Measurements from ENCODE around the gene CASR. TPM values are rescaled to one million over a fixed set of nuclear protein-coding genes. Genes with fewer than 3 reads are reported as not detected.

CASR gene
- total RNA-seq, 1 experiment from 2014 or later: 0.02 TPM

GRCh38 chr3:122331886-122332285 is 148.4 kb downstream of the CASR start:
- no peak overlapping the region for H4K5ac ChIP-seq (ENCODE audit: insufficient read length, low read depth, low read length)
- H3K79me2 ChIP-seq (ENCODE audit: insufficient read depth, low read length): no peaks in the 10 kb centered on the region
- H3K36me3 Mint-ChIP-seq (ENCODE audit: insufficient read depth in 1 of 3, low read depth in 3 of 3): no peaks in the 10 kb centered on the region
- no peaks in the 10 kb centered on the region for H3K79me1 ChIP-seq (ENCODE audit: insufficient read depth, low read depth, low read length, poor library complexity, severe bottlenecking)
- H3K4me2 ChIP-seq (ENCODE audit: insufficient read depth, insufficient read length, low read length): no peak overlapping the region
- H2AFZ ChIP-seq (ENCODE audit: low read length): no peak overlapping the region
- DNase-seq: no peak
- no peaks in the 10 kb centered on the region for H3K9me3 Mint-ChIP-seq
- no peak overlapping the region for H3K27ac ChIP-seq (ENCODE audit: insufficient read length, low read depth, low read length)
- no peak overlapping the region for H2BK15ac ChIP-seq (ENCODE audit: low read depth, low read length)
- no peak overlapping the region for H3K18ac ChIP-seq (ENCODE audit: insufficient read length, low read depth, low read length)
- peaks cover 2% of the 10 kb centered on the region for H3K27me3 Mint-ChIP-seq (ENCODE audit: low read depth)
- H3K4ac ChIP-seq (ENCODE audit: low read depth, low read length): no peak overlapping the region
- no peak overlapping the region for H4K8ac ChIP-seq (replicated peaks; ENCODE audit: insufficient read length, low read depth, low read length)
- H2AK5ac ChIP-seq (ENCODE audit: insufficient read length, low read length): no peak overlapping the region
- H4K91ac ChIP-seq (ENCODE audit: insufficient read length, low read depth, low read length): no peak overlapping the region
- no peaks in the 10 kb centered on the region for H3K4me1 ChIP-seq (ENCODE audit: insufficient read depth, low read length)
- H3K4me1 Mint-ChIP-seq: 0 out of 4 replicates have a peak, but pooled peaks cover 0 to 2% of the 10 kb centered on the region in 2 experiments
- no peak overlapping the region for H2BK12ac ChIP-seq (ENCODE audit: insufficient read length, low read depth, low read length)
- H3K9ac ChIP-seq (ENCODE audit: extremely low read depth, insufficient read length, low read length): no peak overlapping the region
- H3K9me3 ChIP-seq (ENCODE audit: control insufficient read depth, low read depth, low read length): no peaks in the 10 kb centered on the region
- no CpG with 5 or more reads among the region's 4 CpGs for WGBS (ENCODE audit: extremely low coverage, insufficient read length, low lambda C conversion rate)
- H3T11ph ChIP-seq (ENCODE audit: low read length): no peak overlapping the region
- no peak overlapping the region for H2BK5ac ChIP-seq (ENCODE audit: insufficient read length, low read length)
- no peak overlapping the region for H3K4me3 Mint-ChIP-seq
- no peaks in the 10 kb centered on the region for H3K27me3 ChIP-seq (ENCODE audit: insufficient read depth, low read length)
- no peak for TF ChIP-seq CTCF (conservative IDR thresholded peaks at IDR 0.05)
- H3K23me2 ChIP-seq (ENCODE audit: insufficient read length, low read depth, low read length, poor library complexity, severe bottlenecking): no peaks in the 10 kb centered on the region
- H3K23ac ChIP-seq (ENCODE audit: insufficient read length, low read depth, low read length): no peak overlapping the region
- H4K20me1 ChIP-seq (ENCODE audit: control insufficient read depth, insufficient read depth, insufficient read length): no peaks in the 10 kb centered on the region
- H2BK20ac ChIP-seq (ENCODE audit: low read depth, low read length, poor library complexity, severe bottlenecking): no peak overlapping the region
- H3K27ac Mint-ChIP-seq: no peak overlapping the region
- H3K56ac ChIP-seq (ENCODE audit: insufficient read length, low read depth, low read length): no peak overlapping the region
- H2BK120ac ChIP-seq (ENCODE audit: low read depth, low read length, poor library complexity, severe bottlenecking): no peak overlapping the region
- H3K14ac ChIP-seq (ENCODE audit: insufficient read depth, low read length): no peak overlapping the region
